Mesendoderm (in vitro differentiated cells): ENCODE measurements around the gene CYFIP2.
A peak's percentile ranks its signal among the peaks of the same experiment; 100 is the strongest.

ENCODE experiments used
- DNase-seq: peaks from one replicate; pipeline ENCODE4 v3.0.0; 2013
- H2AK5ac ChIP-seq: 2 replicates; pipeline ENCODE4 v1.6.1; 2013; ENCODE audit warnings: low read length, inconsistent platforms
- H2BK120ac ChIP-seq: 2 replicates; pipeline ENCODE4 v1.6.1; 2013; ENCODE audit warnings: low read depth, mild to moderate bottlenecking, low read length, moderate library complexity, mixed read lengths
- H2BK15ac ChIP-seq: replicated peaks from 2 replicates; pipeline ENCODE4 v1.6.1; 2013; ENCODE audit warnings: low read depth, mild to moderate bottlenecking, moderate library complexity
- H2BK5ac ChIP-seq: 2 replicates; pipeline ENCODE4 v1.6.1; 2013; ENCODE audit warnings: low read length, inconsistent platforms
- H3K18ac ChIP-seq: 2 replicates; pipeline ENCODE4 v1.6.1; 2013; ENCODE audit warnings: mild to moderate bottlenecking, low read length, mixed read lengths
- H3K23ac ChIP-seq: one replicate; pipeline ENCODE4 v1.6.1; 2013; ENCODE audit warnings: low read length
- H3K27ac ChIP-seq: 2 replicates; pipeline ENCODE4 v1.5.1; 2013; ENCODE audit warnings: low read depth, mild to moderate bottlenecking, inconsistent platforms, low read length, moderate library complexity
- H3K27me3 ChIP-seq: 2 replicates; pipeline ENCODE4 v1.6.1; 2013; ENCODE audit warnings: low read length, control low read depth, mild to moderate bottlenecking, inconsistent platforms; ENCODE audit not compliant: insufficient read depth, poor library complexity
- H3K36me3 ChIP-seq: 2 replicates; pipeline ENCODE4 v1.6.1; 2013; ENCODE audit warnings: low read length, inconsistent platforms; ENCODE audit not compliant: control insufficient read depth, insufficient read depth
- H3K4ac ChIP-seq: one replicate; pipeline ENCODE4 v1.6.1; 2013; ENCODE audit warnings: low read depth, mild to moderate bottlenecking, low read length, moderate library complexity
- H3K4me1 ChIP-seq: 2 replicates; pipeline ENCODE4 v1.6.1; 2013; ENCODE audit warnings: low read depth, low read length, inconsistent platforms; ENCODE audit not compliant: control insufficient read depth
- H3K4me2 ChIP-seq: 2 replicates; pipeline ENCODE4 v1.6.1; 2013; ENCODE audit warnings: low read length
- H3K4me3 ChIP-seq: 2 replicates; pipeline ENCODE4 v1.5.1; 2013; ENCODE audit warnings: mild to moderate bottlenecking, low read length
- H3K56ac ChIP-seq: one replicate; pipeline ENCODE4 v1.6.1; 2013; ENCODE audit warnings: low read length
- H3K79me1 ChIP-seq: 2 replicates; pipeline ENCODE4 v1.6.1; 2013; ENCODE audit warnings: low read length, inconsistent platforms
- H3K79me2 ChIP-seq: 2 replicates; pipeline ENCODE4 v1.6.1; 2013; ENCODE audit warnings: mild to moderate bottlenecking, low read length; ENCODE audit not compliant: control insufficient read depth, insufficient read depth
- H3K9ac ChIP-seq: 2 replicates; pipeline ENCODE4 v1.6.1; 2013; ENCODE audit warnings: low read length, inconsistent platforms
- H4K5ac ChIP-seq: one replicate; pipeline ENCODE4 v1.6.1; 2013; ENCODE audit warnings: low read length
- H4K8ac ChIP-seq: one replicate; pipeline ENCODE4 v1.6.1; 2013; ENCODE audit warnings: low read depth, mild to moderate bottlenecking, control low read depth, low read length, moderate library complexity
- WGBS: extraction: QIAGEN DNeasy Blood & Tissue Kit; methylation state at CpG from one replicate; pipeline ENCODE4 v1.1.7; 2013; ENCODE audit warnings: low lambda C conversion rate, missing lambda C conversion rate; ENCODE audit not compliant: insufficient coverage; ENCODE audit errors: extremely low coverage; 5-methylcytosine and 5-hydroxymethylcytosine counted together

The CYFIP2 gene

DNA sequence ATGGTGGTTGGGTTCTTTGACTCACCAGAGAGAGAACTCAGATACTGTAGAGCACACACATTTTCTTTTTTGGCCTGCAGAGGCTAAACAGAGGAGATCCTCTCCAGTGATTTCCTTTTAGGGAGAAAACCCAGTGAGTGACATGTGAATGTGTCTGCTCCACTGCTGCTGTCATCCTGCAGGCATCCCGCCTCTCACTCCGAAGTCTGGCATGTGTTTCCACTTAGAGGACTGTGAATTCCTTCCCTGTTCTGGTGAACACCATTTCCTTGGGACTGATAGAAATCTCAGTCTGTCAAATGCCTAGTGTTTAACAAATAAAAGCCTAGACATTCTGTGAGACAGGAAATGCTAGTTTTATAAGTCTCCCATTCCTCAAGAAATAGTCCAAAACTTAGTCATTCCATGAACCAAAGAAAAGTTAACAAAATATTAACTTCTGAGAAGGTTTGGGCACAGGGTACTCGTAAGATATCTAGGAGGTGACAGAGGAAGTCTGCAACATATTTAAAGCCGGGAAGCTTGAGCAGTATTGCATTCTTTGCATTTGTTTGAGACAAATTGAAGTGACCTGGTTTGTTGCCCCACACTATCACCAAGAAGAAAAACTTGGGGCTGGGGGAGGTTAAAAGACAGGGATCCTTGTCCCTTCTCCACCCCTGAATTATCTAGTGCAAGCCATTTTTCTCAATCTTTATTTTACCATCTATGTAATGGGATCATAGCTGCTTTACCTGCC, 119.2 kb downstream of the CYFIP2 start:
- Histone ChIP-seq H2BK120ac (no peak overlapping the region), H3K9ac (no peak overlapping the region), H3K79me1 (no peaks in the 10 kb centered on the region), H2BK15ac (no peak overlapping the region), H3K4ac (no peak overlapping the region), H2AK5ac (no peak overlapping the region), H2BK5ac (peak overlapping the region; percentile 52), H4K5ac (no peak overlapping the region), H4K8ac (no peak overlapping the region), H3K18ac (peak overlapping the region; percentile 53), H3K4me1 (peaks cover 4% of the 10 kb centered on the region), H3K79me2 (no peaks in the 10 kb centered on the region), H3K36me3 (no peaks in the 10 kb centered on the region), H3K27ac (peak overlapping the region; percentile 95), H3K27me3 (no peaks in the 10 kb centered on the region), H3K56ac (no peak overlapping the region), H3K4me3 (no peak overlapping the region), H3K4me2 (no peak overlapping the region), H3K23ac (no peak overlapping the region)
- DNase-seq = peak; percentile 99
- WGBS = no CpG with 5 or more reads among the region's 4 CpGs

DNA sequence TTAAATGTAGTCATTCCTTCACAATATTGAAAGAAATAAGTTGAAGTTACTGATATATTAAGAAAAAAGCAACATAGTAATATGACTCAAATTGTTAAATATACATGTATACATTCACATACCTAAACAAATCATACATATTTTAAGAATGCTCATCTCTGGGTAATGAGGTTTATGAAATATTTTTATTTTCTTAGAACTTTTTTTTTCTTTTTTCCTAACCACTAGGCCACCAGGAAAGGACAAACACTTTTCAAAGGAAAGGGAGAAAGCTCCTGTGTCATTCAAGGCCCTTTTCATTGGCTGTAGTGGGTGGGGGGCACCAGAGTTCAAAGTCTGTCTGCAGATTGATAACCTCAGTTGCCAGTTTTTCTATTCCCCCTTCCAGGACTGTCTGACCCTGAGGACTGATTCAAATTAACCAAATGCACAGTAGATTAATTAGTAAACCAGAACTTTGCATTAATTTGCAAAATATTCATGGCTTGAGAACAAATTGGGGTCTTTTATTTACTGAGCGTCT, 121.2 kb downstream of the CYFIP2 start:
- Histone ChIP-seq H3K27me3 (no peaks in the 10 kb centered on the region), H4K5ac (no peak overlapping the region), H3K4me1 (peaks cover 4% of the 10 kb centered on the region), H3K23ac (no peak overlapping the region), H3K56ac (no peak overlapping the region), H3K4me2 (no peak overlapping the region), H3K9ac (no peak overlapping the region), H3K79me1 (no peaks in the 10 kb centered on the region), H3K36me3 (no peaks in the 10 kb centered on the region), H2AK5ac (no peak overlapping the region), H2BK15ac (peak overlapping the region; percentile 45), H3K79me2 (no peaks in the 10 kb centered on the region), H3K18ac (peak overlapping the region; percentile 78), H3K4ac (peak overlapping the region; percentile 74), H3K27ac (no peak overlapping the region), H4K8ac (no peak overlapping the region), H3K4me3 (no peak overlapping the region), H2BK5ac (no peak overlapping the region), H2BK120ac (peak overlapping the region; percentile 83)
- WGBS = no CpG with 5 or more reads among the region's 1 CpG
- DNase-seq = no peak

DNA sequence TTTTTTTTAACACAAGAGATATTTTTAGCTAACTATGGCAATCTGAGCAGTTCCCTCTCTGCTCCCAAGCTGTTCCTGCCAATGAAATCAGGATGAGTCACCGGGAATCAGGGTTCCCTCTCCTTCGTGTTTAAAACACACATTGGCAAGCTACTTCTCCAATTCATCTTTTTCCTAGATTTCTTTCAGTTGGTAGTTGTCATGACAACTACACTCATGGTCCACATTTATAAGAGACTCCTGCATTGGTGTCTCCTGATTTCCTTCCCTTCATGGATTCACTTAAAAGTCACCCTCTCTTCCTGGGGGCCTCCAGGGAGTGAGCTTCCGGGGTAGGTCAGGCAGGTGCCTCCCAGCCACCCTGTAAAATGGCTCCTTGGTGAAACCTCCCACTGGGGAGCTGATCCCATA, 121.8 kb downstream of the CYFIP2 start:
- Histone ChIP-seq H2BK15ac (peak overlapping the region; percentile 45), H3K4me1 (peaks cover 4% of the 10 kb centered on the region), H3K79me2 (no peaks in the 10 kb centered on the region), H4K5ac (no peak overlapping the region), H3K4me3 (no peak overlapping the region), H3K27ac (no peak overlapping the region), H3K4me2 (no peak overlapping the region), H3K18ac (peak overlapping the region; percentile 52), H3K4ac (no peak overlapping the region), H3K56ac (peak overlapping the region; percentile 3), H3K79me1 (no peaks in the 10 kb centered on the region), H3K9ac (no peak overlapping the region), H4K8ac (no peak overlapping the region), H3K23ac (no peak overlapping the region), H3K27me3 (no peaks in the 10 kb centered on the region), H2BK5ac (no peak overlapping the region), H3K36me3 (no peaks in the 10 kb centered on the region), H2AK5ac (no peak overlapping the region), H2BK120ac (no peak overlapping the region)
- WGBS = no CpG with 5 or more reads among the region's 3 CpGs
- peak; percentile 33 for DNase-seq

DNA sequence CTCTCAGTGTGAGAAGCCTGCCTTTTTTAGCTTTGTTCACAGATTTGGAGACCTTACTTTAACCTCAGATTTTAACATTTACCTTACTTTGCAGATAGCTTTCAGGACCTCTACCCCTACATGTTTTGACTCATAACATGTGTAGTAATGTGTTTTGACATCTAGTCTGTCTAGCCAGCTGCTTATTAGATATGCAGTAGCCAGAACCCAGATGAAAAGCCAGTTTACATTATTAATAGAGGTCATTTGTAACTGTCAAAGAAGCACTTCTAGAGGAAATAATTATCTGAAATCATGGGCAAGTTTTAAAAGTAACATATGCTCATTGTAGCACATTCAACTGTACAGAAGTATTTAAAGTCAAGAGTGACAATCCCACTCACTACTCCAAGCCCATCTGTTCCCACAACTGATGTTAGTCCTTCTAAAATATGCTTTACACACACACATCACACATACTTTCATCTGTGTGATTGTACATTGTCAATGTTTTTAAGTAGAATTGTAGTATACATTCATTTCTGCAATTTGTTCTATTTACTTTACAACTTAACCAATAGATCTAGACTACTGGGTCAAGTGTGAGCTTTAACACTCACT, 122.3 kb downstream of the CYFIP2 start:
- Histone ChIP-seq H3K4me3 (no peak overlapping the region), H4K5ac (no peak overlapping the region), H4K8ac (no peak overlapping the region), H3K36me3 (no peaks in the 10 kb centered on the region), H3K56ac (peak overlapping the region; percentile 3), H3K4me2 (no peak overlapping the region), H3K79me2 (no peaks in the 10 kb centered on the region), H3K4me1 (peaks cover 4% of the 10 kb centered on the region), H3K9ac (no peak overlapping the region), H3K23ac (no peak overlapping the region), H3K4ac (no peak overlapping the region), H3K18ac (peak overlapping the region; percentile 52), H3K27ac (no peak overlapping the region), H2AK5ac (no peak overlapping the region), H2BK120ac (no peak overlapping the region), H2BK5ac (no peak overlapping the region), H3K79me1 (no peaks in the 10 kb centered on the region), H3K27me3 (no peaks in the 10 kb centered on the region), H2BK15ac (no peak overlapping the region)
- no peak for DNase-seq

DNA sequence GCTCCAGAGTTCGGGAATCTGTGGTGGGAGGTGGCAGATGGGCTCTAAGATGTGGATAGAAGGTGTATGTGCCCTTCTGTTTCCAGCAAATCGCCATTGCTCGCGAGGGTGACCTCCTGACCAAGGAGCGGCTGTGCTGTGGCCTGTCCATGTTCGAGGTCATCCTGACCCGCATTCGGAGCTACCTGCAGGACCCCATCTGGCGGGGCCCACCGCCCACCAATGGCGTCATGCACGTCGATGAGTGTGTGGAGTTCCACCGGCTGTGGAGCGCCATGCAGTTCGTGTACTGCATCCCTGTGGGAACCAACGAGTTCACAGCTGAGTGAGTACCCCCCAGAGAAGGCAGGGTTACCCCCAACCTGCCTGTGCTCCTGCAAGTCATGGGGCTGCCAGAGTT, 123.2 kb downstream of the CYFIP2 start:
- Histone ChIP-seq H3K27ac (no peak overlapping the region), H2BK120ac (no peak overlapping the region), H3K4ac (no peak overlapping the region), H3K79me1 (no peaks in the 10 kb centered on the region), H4K8ac (no peak overlapping the region), H3K18ac (no peak overlapping the region), H3K4me2 (no peak overlapping the region), H4K5ac (no peak overlapping the region), H3K56ac (no peak overlapping the region), H3K9ac (no peak overlapping the region), H3K4me1 (peaks cover 2% of the 10 kb centered on the region), H2BK15ac (no peak overlapping the region), H3K36me3 (no peaks in the 10 kb centered on the region), H3K27me3 (no peaks in the 10 kb centered on the region), H2BK5ac (no peak overlapping the region), H3K79me2 (no peaks in the 10 kb centered on the region), H2AK5ac (no peak overlapping the region), H3K23ac (peak overlapping the region; percentile 25), H3K4me3 (no peak overlapping the region)
- DNase-seq = no peak
- WGBS = no CpG with 5 or more reads among the region's 17 CpGs
